HG02610 (cell line): Measurements from ENCODE around the gene SLCO6A1.
A peak's percentile ranks its signal among the peaks of the same experiment; 100 is the strongest.
"Not testable (repeated sequence)": the region's sequence is repeated elsewhere in the genome, so short reads cannot be mapped to it uniquely, and the experiment has no call there.

Experiments
- ATAC-seq: cut with Tn5 transposase; IDR thresholded peaks from one replicate; pipeline ENCODE4 v1.9.1; 2021; ENCODE audit warnings: mild to moderate bottlenecking, moderate library complexity; ENCODE audit not compliant: unreplicated experiment

SLCO6A1 gene, protein sequence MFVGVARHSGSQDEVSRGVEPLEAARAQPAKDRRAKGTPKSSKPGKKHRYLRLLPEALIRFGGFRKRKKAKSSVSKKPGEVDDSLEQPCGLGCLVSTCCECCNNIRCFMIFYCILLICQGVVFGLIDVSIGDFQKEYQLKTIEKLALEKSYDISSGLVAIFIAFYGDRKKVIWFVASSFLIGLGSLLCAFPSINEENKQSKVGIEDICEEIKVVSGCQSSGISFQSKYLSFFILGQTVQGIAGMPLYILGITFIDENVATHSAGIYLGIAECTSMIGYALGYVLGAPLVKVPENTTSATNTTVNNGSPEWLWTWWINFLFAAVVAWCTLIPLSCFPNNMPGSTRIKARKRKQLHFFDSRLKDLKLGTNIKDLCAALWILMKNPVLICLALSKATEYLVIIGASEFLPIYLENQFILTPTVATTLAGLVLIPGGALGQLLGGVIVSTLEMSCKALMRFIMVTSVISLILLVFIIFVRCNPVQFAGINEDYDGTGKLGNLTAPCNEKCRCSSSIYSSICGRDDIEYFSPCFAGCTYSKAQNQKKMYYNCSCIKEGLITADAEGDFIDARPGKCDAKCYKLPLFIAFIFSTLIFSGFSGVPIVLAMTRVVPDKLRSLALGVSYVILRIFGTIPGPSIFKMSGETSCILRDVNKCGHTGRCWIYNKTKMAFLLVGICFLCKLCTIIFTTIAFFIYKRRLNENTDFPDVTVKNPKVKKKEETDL

DNA sequence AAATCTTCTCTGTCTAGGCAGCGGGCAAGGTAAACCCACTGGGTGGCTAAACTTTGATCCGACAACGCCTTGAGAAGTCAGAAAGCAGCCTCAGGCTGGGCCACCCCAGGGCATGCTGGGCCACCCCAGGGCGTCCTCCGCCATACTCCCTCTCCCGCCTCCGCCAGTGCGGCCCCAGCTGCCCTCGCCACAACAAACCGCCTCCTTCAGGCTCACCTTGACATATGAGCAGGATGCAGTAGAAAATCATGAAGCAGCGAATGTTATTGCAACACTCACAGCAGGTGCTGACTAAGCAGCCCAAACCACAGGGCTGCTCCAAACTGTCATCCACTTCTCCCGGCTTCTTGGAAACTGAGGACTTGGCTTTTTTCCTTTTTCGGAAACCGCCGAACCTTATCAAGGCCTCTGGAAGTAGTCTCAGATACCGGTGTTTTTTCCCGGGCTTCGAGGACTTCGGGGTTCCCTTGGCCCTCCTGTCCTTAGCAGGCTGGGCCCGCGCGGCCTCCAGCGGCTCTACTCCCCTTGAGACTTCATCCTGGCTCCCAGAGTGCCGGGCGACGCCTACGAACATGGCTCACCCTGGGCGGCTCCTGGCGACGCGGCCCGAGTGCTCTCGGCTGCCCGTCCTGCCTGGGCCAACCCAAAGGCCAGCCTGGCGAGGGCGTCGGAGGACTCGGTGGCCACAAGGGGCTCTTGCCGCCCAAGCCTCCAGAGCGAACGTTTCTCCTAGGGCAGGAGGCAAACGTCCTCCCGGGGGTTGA lies at the start of gene SLCO6A1:
Gene SLCO6A1 (minus strand): TSS at position 731 of the 764 bp plus-strand sequence. CDS start 157 bp downstream, at position 574.
- no peak for ATAC-seq

DNA sequence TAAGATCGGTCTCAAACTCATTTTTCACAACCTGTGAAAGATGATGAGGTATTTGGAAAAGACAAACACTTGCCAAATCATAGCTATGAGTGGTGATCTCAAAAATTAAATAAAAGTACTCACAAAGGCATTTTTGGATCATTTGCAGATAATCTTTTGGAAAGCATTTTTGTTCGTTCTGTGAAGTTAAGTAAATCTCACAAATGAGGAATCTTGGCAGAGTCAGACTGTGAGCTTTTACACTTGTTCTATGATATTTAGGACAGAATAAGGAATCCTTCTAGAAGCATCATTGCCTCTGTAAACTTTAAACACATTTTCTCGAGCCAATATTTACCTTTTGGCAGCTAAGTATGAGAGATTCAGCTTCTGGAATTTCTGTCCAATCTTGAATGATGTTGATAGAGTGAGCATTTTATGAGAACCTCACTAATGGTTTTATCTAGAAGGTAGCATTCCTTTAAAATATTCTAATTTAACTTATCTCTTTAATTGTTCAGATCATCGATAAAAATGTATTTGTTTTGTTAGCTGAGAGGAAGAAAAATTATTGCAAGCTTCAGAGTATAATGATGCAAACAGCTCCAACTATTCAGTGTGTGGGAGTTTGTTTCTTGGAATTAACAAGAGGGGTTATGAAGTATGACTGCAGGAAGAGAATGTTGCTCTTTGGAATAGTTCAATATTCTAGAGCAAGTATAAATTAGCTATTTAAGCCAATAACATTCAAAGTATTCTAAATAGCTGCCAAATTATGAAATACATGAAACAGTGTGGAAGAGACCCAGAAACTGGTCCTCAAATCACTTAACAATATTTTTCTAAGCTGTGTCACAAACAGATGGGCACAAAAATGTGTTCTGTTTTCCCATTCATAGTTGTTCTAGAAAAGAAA lies 48.6 kb upstream of the SLCO6A1 start:
- no peak for ATAC-seq

DNA sequence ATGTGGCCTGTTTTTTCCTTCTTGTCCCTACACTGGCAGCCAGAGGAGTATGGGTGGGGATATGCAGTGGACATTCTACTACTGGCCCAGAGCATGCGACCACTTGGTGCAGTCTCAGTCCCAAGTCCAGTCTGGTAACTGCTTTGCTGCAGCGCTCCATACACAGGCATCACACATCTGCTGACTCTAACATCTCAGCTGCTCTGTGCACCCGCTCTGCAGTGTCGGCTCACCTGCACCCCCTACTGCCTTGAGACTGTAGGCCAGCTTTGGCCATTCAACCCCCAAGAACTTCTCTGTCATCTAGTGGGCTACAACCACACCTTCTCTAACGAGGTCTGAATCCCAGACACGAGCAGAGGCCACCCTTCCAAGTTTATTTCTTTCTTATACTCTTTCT lies 46.4 kb upstream of the SLCO6A1 start:
- ATAC-seq = no peak

DNA sequence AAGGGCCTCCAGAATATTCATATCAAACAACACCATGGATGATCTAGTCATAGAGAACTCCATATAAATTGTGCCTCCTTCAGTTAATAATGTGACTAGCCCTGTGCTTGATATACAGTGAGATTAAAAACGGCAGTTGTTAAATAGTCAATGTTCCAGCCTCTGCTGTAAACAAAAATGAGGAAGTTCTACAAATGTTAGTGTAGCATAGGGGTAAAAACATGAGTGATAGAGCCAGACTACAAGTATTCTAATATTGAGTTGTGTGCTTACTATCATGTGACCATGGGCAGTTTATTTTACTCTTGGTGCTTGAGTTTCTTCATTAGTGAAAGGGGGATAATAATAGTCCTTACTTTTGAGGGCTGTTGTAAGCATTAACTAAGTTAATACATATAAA lies 43.3 kb upstream of the SLCO6A1 start:
- no peak for ATAC-seq

DNA sequence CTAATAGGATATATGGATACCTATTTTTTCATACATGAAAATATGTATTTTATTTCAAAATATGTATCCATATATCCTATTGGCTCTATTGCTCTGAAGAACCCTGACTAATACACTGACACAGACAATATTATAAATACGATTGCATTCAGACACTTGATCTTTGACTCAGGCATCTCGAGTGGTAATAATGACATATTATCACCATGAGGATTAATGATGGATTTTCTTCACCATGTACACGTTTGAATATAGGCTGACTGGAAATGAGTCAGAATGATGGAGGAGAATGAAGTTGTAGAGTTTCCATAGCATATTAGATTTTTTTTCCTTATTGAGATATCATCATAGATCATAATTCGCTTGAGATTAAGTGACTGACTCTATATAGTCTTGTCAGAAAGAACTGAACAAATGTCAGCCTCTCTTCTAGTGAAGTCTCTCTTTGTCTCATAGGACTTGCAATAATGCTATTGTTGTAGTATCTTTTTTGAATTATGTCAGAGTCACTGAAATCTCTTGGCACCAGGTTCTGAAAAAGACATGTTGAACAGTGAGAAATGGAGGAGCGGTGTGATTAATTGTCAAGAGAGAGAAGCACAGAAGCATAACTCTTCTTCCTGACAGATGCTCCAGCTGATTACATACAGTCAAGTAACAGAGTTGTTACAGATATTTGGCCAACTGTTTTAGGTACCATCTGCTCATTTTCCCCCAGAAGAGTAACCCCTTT lies 41.4 kb upstream of the SLCO6A1 start:
- ATAC-seq = no peak

DNA sequence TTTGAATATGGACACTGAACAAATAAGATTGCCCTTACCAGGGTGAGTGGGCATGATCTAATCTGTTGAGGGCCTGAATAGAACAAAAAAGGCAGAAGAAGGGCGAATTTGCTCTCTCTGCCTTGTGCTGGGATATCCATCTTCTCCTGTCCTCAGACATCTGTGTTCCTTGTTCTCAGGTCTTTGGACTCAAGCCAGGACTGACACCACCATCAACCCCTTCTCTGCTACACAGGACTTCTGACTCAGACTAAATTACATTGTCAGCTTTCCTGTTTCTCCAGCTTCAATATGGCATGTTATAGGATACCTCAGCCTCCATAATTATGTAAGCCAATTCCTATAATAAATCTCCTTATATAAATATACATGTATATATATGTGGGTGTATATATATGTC lies 40.8 kb upstream of the SLCO6A1 start:
- ATAC-seq = no peak

DNA sequence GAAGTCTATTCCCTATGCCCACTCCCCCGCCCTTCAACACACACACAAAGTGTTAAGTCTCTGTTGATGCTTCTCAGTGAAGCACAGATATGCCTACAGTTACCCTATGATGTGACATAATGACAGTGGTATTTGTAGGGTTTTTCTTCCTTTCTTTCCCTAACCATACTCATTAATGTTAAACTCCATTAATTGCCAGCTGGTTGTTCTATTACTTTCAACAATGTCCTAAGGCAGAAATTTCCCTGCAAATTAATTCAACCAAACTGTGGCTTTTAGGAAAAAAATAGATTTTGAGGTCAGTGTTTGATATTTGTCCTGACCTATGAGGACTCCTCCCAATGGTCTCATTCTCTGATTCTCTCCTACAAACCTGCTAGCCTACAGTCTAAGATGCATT lies 38.2 kb upstream of the SLCO6A1 start:
- ATAC-seq = no peak

DNA sequence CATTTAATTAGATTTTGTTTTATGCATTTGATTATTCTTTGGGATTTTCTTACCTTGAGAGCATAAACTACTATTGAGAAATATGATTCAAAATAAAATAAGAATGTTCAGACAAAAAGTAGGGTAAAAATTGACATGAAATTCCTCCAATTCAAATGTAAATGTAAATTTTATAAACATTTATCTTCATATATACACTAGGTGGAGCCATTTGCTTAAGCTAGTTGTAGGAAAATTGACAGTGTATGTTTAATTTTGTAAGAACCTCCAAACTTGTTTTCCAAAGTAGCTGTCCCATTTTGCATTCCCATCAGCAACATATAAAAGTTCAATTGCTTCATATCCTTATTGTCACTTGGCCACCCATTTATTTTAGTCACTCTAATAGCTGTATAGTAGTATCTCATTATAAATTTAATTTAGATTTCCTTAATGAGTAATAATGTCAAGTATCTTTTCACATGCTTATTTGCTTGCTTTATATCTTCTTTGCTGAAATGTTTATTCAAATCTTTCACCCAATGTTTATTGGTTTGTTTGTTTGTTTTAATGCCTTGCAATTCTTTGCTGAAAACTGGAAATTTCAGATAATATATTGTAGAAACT lies 37.6 kb upstream of the SLCO6A1 start:
- no peak for ATAC-seq

DNA sequence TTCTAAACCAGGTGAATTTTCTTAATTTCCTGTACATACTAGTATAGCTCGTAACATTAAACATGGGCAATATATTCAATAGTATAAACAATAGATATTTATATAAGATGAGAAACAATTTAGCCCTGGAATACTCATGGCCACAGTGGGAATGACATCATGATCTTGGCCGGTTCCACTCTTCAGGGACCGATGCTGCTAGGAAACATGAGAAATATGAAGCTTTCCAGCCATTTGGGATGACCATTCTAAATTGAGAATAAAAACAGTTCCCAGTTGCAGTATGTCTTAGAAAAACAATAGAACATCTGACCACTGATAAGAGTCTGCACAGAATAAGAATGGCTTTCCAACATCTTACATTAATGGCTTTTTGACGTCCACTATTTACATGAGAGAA lies 33.3 kb upstream of the SLCO6A1 start:
- no peak for ATAC-seq

DNA sequence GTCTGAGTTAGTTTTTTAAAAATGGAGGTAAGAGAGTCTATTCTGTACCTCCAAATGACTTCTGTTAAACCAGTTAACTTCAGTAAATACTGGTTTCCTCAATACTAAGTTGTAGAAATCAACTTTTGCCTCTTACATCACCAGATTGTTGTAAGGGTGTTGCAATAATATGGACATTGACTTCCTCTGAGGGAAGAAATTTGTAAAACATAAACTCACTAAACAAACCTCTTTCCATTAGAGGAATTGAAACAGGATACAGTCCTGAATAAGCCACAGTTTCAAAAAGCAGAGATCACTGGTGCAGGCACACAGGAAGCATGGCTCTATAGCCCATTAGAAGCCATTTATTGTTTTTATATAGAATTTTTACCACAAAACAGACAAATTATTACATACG lies 32.7 kb upstream of the SLCO6A1 start:
- peak; percentile 55 for ATAC-seq

DNA sequence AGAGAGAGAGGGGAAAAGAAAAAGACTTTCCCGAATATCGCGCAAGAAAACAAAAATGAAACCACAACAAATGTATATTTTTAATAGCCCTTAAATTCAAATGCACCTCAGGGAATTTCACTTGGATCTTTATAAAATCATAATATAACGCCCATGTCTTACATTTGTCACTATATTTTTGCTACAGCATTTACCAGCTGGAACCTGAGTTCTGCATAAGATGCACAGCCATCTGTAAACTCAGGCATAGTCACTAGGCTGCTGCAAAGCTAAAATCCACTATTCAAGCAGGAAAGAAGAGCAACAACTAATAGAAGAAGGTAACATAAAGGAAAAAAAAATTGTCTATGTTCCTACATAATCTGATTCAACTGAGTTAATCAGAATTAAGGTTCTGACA lies 30.6 kb upstream of the SLCO6A1 start:
- no peak for ATAC-seq

DNA sequence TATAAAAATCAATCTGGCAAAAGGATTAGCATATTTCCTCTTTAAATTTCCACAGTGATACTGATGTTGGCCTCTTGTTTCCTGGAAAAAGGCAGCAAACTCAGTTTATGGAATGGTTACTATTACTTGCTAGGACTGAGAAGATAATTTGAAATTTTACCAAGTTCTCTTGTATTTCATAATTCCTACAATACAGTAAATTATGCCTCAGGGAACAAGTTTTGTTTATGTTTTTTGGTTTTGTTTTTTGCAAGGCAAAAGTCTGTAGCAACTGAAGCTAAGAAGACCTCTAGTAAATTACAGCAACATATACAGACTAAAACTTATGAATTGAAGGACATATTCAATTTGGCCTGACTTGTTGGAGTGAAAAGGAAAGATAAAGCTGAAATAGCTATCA lies 30.2 kb upstream of the SLCO6A1 start:
- no peak for ATAC-seq

DNA sequence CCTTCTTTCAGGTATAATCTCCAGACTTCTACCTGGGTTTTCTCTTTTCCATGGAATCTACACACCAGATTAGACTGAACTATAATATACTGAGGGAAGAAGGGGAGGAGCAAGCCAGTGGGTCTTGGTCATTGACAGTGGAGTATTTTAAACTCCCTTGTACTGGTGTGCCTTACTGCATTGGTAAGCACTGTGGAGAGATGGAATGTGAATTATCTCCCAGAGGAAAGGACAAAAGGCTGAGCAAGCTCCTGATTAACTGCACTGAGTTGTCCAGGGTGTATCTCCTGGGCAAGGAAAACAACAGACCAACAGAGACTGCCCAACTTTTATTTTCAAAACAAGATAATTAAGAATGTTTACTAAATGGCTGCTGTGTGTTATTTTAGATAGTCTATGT lies 29.8 kb upstream of the SLCO6A1 start:
- ATAC-seq = no peak

DNA sequence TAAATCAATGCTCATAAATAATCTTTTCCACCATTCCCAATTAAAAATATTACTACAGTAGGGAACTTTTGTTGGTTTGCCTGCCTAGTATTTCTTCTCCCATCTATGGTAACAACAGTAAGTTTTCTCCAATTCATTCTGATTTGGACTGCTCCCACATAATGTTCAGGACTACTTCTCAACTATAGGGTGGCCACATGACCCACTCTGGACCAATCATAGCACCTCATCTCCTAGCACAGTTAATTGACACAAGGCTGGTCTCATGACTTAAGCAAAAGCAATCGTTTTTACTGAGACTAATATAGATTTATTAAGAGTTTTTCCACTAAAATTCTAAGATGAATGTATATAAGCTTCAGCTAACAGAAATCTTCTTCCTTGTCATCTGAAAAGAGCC lies 28.7 kb upstream of the SLCO6A1 start:
- ATAC-seq = no peak

DNA sequence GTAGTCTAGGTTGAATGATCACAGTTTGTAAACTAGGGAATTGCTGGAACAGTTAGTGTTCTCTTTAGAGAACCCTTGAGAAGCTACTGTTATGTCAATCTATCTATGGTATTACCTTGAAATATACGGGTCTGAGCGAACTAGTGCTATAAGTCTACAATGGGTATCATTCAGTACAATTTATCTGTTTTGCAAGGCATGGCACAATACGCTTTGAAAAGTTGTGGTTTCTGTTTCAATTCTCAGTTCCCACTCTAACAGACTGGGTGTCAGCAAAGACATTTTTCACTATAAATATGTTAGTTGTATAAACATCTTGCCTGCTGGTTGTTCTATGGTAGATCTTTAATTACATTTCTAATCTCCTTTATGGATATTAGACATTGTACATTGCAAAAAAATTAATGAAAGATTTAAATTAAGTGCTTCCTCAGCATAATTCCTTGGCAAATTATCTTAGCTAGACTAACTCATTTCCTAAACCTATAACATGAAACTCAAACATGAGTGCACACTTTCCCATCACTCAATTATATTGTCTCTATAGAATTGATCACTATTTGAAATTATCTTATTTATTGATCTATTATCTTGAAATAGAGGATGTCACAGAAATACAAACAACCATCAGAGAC lies 24.9 kb upstream of the SLCO6A1 start:
- peak; percentile 99 for ATAC-seq

DNA sequence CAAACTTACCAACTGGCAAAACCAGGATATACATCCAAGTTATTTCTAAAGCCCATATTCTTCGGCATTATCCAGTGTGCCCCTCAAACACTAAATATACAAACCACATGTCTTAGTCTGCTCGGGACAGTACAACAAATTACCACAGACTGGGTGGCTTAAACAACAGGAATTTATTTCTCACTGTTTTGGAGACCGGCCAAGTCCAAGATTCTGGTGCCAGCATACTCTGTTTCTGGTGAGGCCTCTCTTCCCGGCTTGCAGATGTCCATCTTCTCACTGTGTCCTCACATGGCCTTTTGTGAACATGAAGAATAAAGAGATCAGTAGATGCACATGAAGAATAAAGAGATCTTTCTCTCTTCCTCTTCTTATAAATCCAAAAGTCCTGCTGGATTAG lies 12.9 kb upstream of the SLCO6A1 start:
- ATAC-seq = no peak

DNA sequence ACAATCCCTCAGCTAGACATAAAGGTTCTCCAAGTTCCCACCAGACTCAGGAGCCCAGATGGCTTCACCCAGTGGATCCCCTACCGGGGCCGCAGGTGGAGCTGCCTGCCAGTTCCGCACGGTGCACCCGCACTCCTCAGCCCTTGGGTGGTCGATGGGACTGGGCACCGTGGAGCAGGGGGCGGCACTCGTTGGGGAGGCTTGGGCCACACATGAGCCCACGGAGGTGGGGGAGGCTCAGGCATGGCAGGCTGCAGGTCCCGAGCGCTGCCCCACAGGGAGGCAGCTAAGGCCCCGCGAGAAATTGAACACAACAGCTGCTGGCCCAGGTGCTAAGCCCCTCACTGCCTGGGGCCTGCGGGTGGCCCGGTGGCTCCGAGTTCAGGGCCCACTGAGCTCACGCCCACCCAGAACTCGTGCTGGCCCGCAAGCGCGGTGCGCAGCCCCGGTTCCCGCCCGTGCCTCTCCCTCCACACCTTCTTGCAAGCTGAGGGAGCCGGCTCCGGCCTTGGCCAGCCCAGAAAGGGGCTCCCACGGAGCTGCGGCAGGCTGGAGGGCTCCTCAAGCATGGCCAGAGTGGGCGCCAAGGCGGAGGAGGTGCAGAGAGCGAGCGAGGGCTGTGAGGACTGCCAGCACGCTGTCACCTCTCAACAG lies 7.4 kb downstream of the SLCO6A1 start:
- ATAC-seq = not testable (repeated sequence)

DNA sequence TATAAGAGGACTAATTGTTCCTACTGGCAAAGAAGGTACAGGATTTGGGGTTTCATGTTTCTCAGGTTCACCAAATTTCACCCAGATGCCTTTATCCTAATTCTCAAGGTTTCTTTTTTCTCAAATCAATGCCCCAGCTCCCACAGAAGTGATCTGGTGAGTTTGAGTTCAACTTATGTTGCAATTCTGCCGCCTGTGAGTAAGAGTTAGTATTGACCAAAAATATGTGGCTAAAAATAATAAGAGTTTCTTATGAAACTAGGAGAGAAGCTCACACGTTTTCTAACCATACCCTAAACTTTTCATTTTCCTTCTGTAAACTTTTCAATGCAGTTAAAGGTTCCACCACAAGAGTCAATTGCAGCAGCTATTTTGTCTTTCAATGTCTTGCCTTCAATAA lies 15.1 kb downstream of the SLCO6A1 start:
- no peak for ATAC-seq
